GM12872 (cell line): Measurements from ENCODE around the gene G0S2.

ENCODE experiments used
- TF ChIP-seq, protein P1 (sequence below): IDR thresholded peaks from 3 replicates; pipeline ENCODE4 v1.5.1; 2011; ENCODE audit warnings: low read depth, mild to moderate bottlenecking, low read length, moderate library complexity; ENCODE audit not compliant: insufficient read depth

Gene G0S2

DNA sequence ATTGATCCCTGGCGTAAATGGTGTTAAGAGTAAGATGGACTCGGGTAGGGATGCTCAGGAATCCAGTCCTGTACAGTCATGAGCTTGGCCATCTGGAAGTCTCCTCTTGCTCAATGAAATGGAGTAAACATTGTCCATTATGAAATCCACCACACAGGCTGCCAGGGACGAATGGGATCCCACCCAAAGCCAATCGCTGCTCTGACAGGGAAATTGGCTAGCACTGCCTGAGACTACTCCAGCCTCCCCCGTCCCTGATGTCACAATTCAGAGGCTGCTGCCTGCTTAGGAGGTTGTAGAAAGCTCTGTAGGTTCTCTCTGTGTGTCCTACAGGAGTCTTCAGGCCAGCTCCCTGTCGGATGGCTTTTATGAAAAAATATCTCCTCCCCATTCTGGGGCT, 29.4 kb downstream of the G0S2 start, which contains the start of gene HSD11B1:
Gene HSD11B1 (plus strand): TSS at position 263 of the 400 bp plus-strand sequence. CDS start 97 bp downstream, at position 360.
- TF ChIP-seq, protein P1, sequence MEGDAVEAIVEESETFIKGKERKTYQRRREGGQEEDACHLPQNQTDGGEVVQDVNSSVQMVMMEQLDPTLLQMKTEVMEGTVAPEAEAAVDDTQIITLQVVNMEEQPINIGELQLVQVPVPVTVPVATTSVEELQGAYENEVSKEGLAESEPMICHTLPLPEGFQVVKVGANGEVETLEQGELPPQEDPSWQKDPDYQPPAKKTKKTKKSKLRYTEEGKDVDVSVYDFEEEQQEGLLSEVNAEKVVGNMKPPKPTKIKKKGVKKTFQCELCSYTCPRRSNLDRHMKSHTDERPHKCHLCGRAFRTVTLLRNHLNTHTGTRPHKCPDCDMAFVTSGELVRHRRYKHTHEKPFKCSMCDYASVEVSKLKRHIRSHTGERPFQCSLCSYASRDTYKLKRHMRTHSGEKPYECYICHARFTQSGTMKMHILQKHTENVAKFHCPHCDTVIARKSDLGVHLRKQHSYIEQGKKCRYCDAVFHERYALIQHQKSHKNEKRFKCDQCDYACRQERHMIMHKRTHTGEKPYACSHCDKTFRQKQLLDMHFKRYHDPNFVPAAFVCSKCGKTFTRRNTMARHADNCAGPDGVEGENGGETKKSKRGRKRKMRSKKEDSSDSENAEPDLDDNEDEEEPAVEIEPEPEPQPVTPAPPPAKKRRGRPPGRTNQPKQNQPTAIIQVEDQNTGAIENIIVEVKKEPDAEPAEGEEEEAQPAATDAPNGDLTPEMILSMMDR = no peak

GRCh38 chr1:209705033-209705598, 29.9 kb downstream of the G0S2 start:
- TF ChIP-seq, protein P1 = no peak

- TF ChIP-seq, protein P1 = no peak
These were observed 31.4 kb downstream of the G0S2 start for GRCh38 chr1:209706622-209707021.

DNA sequence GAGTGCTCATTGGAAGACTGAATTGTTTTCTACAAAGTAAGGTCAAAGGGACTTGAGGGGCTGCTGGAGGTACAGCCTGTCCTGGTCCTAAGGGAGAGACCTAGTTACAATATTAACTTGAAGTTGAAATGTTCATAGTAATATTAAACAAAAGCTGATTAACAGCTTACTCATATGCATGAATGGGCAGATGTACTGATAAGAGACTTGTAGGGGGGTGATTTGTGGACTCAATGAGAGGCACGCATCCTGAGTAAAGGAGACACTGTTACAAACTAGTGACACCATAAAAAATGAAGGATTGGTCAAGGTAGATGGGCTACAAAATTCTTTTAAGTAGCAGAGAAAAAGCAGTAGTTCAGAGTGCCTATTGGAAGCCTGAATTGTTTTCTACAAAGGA, 32.1 kb downstream of the G0S2 start:
- TF ChIP-seq, protein P1 = no peak

GRCh38 chr1:209708297-209708696, 33.1 kb downstream of the G0S2 start:
- TF ChIP-seq, protein P1 = no peak

GRCh38 chr1:209710093-209710492, 34.9 kb downstream of the G0S2 start:
- TF ChIP-seq, protein P1 = no peak

GRCh38 chr1:209710847-209711246, 35.6 kb downstream of the G0S2 start:
- TF ChIP-seq, protein P1 = no peak
